ENCODE measurements around the gene NAV2.

NAV2 gene

GRCh38 chr11:19740586-19740985, 27.9 kb downstream of the NAV2 start:
- Histone ChIP-seq H4K20me1 (ENCODE audit: insufficient read depth, low read length) (0 out of 2 replicates have a peak, but pooled peaks cover 4% of the 10 kb centered on the region), H3K27ac (ENCODE audit: low read length) (no peak overlapping the region), H3K27me3 (ENCODE audit: insufficient read depth, low read length, poor library complexity) (peaks cover 22% of the 10 kb centered on the region), H3K9ac (ENCODE audit: low read depth, low read length) (no peak overlapping the region), H3K79me2 (ENCODE audit: insufficient read depth, low read length) (no peaks in the 10 kb centered on the region), H3K4me3 (ENCODE audit: low read depth in 1 of 2, low read length in 2 of 2) (no peak overlapping the region), H3K36me3 (ENCODE audit: insufficient read depth, low read length) (no peaks in the 10 kb centered on the region), H3K4me2 (ENCODE audit: insufficient read depth, low read length) (no peak overlapping the region), H3K4me1 (ENCODE audit: insufficient read depth, low read length) (no peaks in the 10 kb centered on the region), H2AFZ (ENCODE audit: low read depth, low read length) (no peak overlapping the region), H3K9me3 (ENCODE audit: insufficient read depth, low read length, severe bottlenecking) (no peaks in the 10 kb centered on the region)
- no peak for ATAC-seq (ENCODE audit: insufficient read depth, low read depth)
- no peak for DNase-seq
- TF ChIP-seq EZH2 (IDR thresholded peaks at IDR 0.05; ENCODE audit: borderline replicate concordance, low read depth, low read length, severe bottlenecking) (no peak), CTCF (IDR thresholded peaks at IDR 0.05; ENCODE audit: borderline replicate concordance, extremely low read depth, low read length, poor library complexity, severe bottlenecking) (no peak)

- ATAC-seq (ENCODE audit: insufficient read depth, low read depth): peak; percentile 66; the same call in 2 of the 3 replicates
- no peaks in the 10 kb centered on the region for H3K36me3 ChIP-seq (ENCODE audit: insufficient read depth, low read length)
- no peak overlapping the region for H3K4me3 ChIP-seq (ENCODE audit: low read depth in 1 of 2, low read length in 2 of 2)
- no peaks in the 10 kb centered on the region for H3K79me2 ChIP-seq (ENCODE audit: insufficient read depth, low read length)
- 0 out of 2 replicates have a peak, but pooled peaks cover 4% of the 10 kb centered on the region for H4K20me1 ChIP-seq (ENCODE audit: insufficient read depth, low read length)
- H3K27me3 ChIP-seq (ENCODE audit: insufficient read depth, low read length, poor library complexity): peaks cover 16% of the 10 kb centered on the region
- H3K4me1 ChIP-seq (ENCODE audit: insufficient read depth, low read length): no peaks in the 10 kb centered on the region
- H3K9me3 ChIP-seq (ENCODE audit: insufficient read depth, low read length, severe bottlenecking): no peaks in the 10 kb centered on the region
- DNase-seq: peak; percentile 53
- H3K27ac ChIP-seq (ENCODE audit: low read length): no peak overlapping the region
- TF ChIP-seq EZH2 (IDR thresholded peaks at IDR 0.05; ENCODE audit: borderline replicate concordance, low read depth, low read length, severe bottlenecking) (no peak), CTCF (IDR thresholded peaks at IDR 0.05; ENCODE audit: borderline replicate concordance, extremely low read depth, low read length, poor library complexity, severe bottlenecking) (peak; percentile 83)
- H3K9ac ChIP-seq (ENCODE audit: low read depth, low read length): no peak overlapping the region
- H2AFZ ChIP-seq (ENCODE audit: low read depth, low read length): no peak overlapping the region
- no peak overlapping the region for H3K4me2 ChIP-seq (ENCODE audit: insufficient read depth, low read length)
Measured at GRCh38 chr11:19742588-19743292, 30.1 kb downstream of the NAV2 start.

DNA sequence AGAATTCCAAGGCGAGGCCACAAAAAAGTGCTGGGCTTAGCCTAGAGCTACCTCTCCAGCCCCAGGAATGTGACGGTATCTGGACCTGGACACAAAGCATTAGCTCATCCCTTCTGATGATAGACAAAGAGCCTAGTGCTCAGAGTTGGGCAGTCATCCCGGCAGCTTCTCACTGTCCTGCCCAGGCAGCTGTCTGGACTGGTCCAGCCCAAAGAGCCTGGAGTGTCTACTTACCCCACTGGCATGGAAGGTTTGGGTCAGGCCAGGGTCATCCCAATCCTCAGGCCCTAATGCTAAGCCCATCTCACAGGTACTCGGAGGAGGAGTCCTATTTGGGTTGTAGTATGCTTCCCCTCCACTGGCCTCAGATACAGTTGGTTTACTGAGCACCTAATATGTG, 31.0 kb downstream of the NAV2 start:
- Histone ChIP-seq H3K27me3 (ENCODE audit: insufficient read depth, low read length, poor library complexity) (peaks cover 8% of the 10 kb centered on the region), H3K4me1 (ENCODE audit: insufficient read depth, low read length) (no peaks in the 10 kb centered on the region), H3K27ac (ENCODE audit: low read length) (no peak overlapping the region), H2AFZ (ENCODE audit: low read depth, low read length) (no peak overlapping the region), H3K79me2 (ENCODE audit: insufficient read depth, low read length) (no peaks in the 10 kb centered on the region), H3K9ac (ENCODE audit: low read depth, low read length) (no peak overlapping the region), H3K36me3 (ENCODE audit: insufficient read depth, low read length) (no peaks in the 10 kb centered on the region), H3K9me3 (ENCODE audit: insufficient read depth, low read length, severe bottlenecking) (no peaks in the 10 kb centered on the region), H3K4me3 (ENCODE audit: low read depth in 1 of 2, low read length in 2 of 2) (no peak overlapping the region), H3K4me2 (ENCODE audit: insufficient read depth, low read length) (no peak overlapping the region), H4K20me1 (ENCODE audit: insufficient read depth, low read length) (0 out of 2 replicates have a peak, but pooled peaks cover 4% of the 10 kb centered on the region)
- no peak for TF ChIP-seq CTCF (IDR thresholded peaks at IDR 0.05; ENCODE audit: borderline replicate concordance, extremely low read depth, low read length, poor library complexity, severe bottlenecking)
- no peak for TF ChIP-seq EZH2 (IDR thresholded peaks at IDR 0.05; ENCODE audit: borderline replicate concordance, low read depth, low read length, severe bottlenecking)
- DNase-seq: no peak
- ATAC-seq (ENCODE audit: insufficient read depth, low read depth): no peak

Data from DND-41 (cell line).